MM.1S (cell line): ENCODE data around the gene DIP2C.

Source experiments
- CTCF ChIP-seq: fragments of 300-600 bp; sonication (generic); IDR thresholded peaks from 2 replicates; pipeline ENCODE4 v1.5.1; 2016; ENCODE audit warnings: antibody characterized with exemption, low read length, mixed read lengths
- EZH2phosphoT487 ChIP-seq: fragments of 300-600 bp; sonication (generic); IDR thresholded peaks from 2 replicates; pipeline ENCODE4 v1.6.1; 2018; ENCODE audit warnings: antibody characterized with exemption, low read length

DNA sequence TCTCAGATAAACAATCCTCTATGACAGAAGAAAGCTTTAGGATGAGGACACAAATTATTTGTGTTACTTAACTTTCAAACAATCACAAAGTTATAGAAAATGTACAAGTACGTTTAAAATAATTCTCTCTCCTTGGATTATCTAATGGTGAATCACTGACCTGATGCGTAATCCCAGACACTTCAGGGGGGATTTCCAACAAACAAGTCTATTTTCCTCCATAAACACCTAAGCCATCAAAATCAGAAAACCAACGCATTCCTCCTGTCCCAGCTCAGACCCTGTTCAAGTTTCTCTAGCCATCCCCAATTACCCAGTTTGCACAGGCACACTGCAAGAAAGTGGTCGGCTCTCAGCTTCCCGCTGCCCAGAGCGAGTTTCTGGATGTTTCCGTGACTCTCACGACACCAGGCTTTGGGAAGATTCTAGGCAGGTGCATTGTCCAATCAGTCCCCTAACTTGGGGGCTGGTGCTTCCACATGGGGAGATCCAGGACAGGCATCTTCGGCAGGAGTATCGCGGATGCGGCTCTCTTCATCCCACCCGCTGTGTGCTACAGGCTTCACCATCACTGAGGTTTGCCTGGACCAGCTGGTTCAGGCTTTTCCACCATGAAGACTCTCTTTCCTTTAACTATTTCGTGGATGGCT is 354.2 kb downstream of the DIP2C start:
- TF ChIP-seq CTCF (no peak), EZH2phosphoT487 (no peak)
